Right lobe of liver (tissue), 6 donors: ENCODE measurements around the gene FAM241B. TPM values are rescaled to one million over a fixed set of nuclear protein-coding genes. Genes with fewer than 3 reads are reported as not detected.

Source experiments
- ATAC-seq, 4 donors: fragments of 200-7000 bp; cut with Tn5 transposase; one replicate each; pipeline ENCODE4 v1.9.1; 2020; ENCODE audit warnings: mild to moderate bottlenecking in 4 of 4, moderate library complexity in 4 of 4
- DNase-seq, 3 donors: peaks; one replicate each; pipeline ENCODE4 v3.0.0-alpha.2; 2020
- H3K27ac ChIP-seq, 3 donors: fragments of 200-600 bp; one replicate each; pipeline ENCODE4 v1.8.0; 2022
- H3K27me3 ChIP-seq, 2 donors: fragments of 200-600 bp; one replicate each; pipeline ENCODE4 v1.8.0; 2022
- H3K36me3 ChIP-seq, 4 donors: fragments of 200-600 bp; sonication (generic) in 1 of 4; one replicate each; pipeline versions ENCODE4 v1.5.1 to v1.8.0; 2017 to 2022; ENCODE audit warnings: control low read depth in 1 of 4
- H3K4me1 ChIP-seq, 4 donors: fragments of 200-600 bp; sonication (generic) in 1 of 4; one replicate each; pipeline versions ENCODE4 v1.5.1 to v1.8.0; 2017 to 2022; ENCODE audit warnings: control low read depth in 1 of 4
- H3K4me3 ChIP-seq, 3 donors: fragments of 200-600 bp; one replicate each; pipeline ENCODE4 v1.8.0; 2022
- H3K9me3 ChIP-seq, 4 donors: fragments of 200-600 bp; sonication (generic) in 1 of 4; one replicate each; pipeline versions ENCODE4 v1.5.1 to v1.8.0; 2017 to 2022; ENCODE audit warnings: control low read depth in 1 of 4
- CTCF ChIP-seq, 4 donors: fragments of 200-600 bp in 3 of 4; fragments of 450-650 bp in 1 of 4; IDR thresholded peaks; one replicate each; pipeline versions ENCODE4 v1.5.1 to v1.8.0; 2016 to 2022; ENCODE audit warnings: antibody characterized with exemption in 4 of 4, mild to moderate bottlenecking in 2 of 4
- POLR2A ChIP-seq: fragments of 450-650 bp; IDR thresholded peaks from one replicate; pipeline ENCODE4 v1.6.1; 2017; ENCODE audit warnings: antibody characterized with exemption, mild to moderate bottlenecking
- WGBS: methylation state at CpG from one replicate; pipeline ENCODE4 v1.1.6; 2018; ENCODE audit warnings: low coverage, low lambda C conversion rate; ENCODE audit not compliant: insufficient coverage; ENCODE audit errors: missing lambda C conversion rate; 5-methylcytosine and 5-hydroxymethylcytosine counted together
- intact Hi-C, 2 donors: fragments of 100-400 bp; cut with DNase I; formaldehyde crosslinking; loops; one replicate each; pipeline versions ENCODE4 v1.11.2 to v1.14.1; 2022
- total RNA-seq, 6 experiments: library from RNA; depleted of rRNA in 2 of 6; stranded (reverse); fragments of >200 nt in 2 of 6; fragmentation: NEBNext Ultra II Directional in 3 of 6; extraction: Animal tissue kit (Norgen Biotek cat#: 25700) in 3 of 6; gene quantifications; one replicate each; pipeline versions ENCODE4 v1.1.0 to v1.2.4, GENCODE V29; 2016 to 2023
- donor health status: DM: no; HTN: yes; CAD: no.
- donor health status: DM: no; HTN: no; CAD: no.
- donor health status: DM: no; HTN: no; CAD: no.
- donor health status: DM: no; HTN: yes; CAD: no.
- donor health status: DM: no; HTN: yes; CAD: no.

FAM241B gene
- total RNA-seq, 6 experiments from 2014 or later: 0.74 to 3.9 (median 1.5) TPM

GRCh38 chr10:69663369-69663947, 33.4 kb downstream of the FAM241B start:
- Histone ChIP-seq H3K4me1 (peaks cover 0 to 8% (median 0%) of the 10 kb centered on the region in 4 donors), H3K36me3 (no peaks in the 10 kb centered on the region), H3K4me3 (no peak overlapping the region), H3K9me3 (no peaks in the 10 kb centered on the region), H3K27ac (no peak overlapping the region), H3K27me3 (no peaks in the 10 kb centered on the region)
- TF ChIP-seq CTCF (IDR thresholded peaks at IDR 0.05) (no peak), POLR2A (no peak)
- intact Hi-C loops: no loop called here
- ATAC-seq (peak in 1 of 4 donors; percentile 9), DNase-seq (no peak)
- WGBS: 66% methylated on average over 6 of the region's 9 CpGs

GRCh38 chr10:69665474-69666320, 35.6 kb downstream of the FAM241B start:
- intact Hi-C loops: no loop called here
- ATAC-seq (peak in 3 of 4 donors; percentile 37 to 66 (median 57)), DNase-seq (no peak)
- no peak overlapping the region for H3K4me3 ChIP-seq
- H3K27me3 ChIP-seq: no peaks in the 10 kb centered on the region
- TF ChIP-seq CTCF (IDR thresholded peaks at IDR 0.05) (no peak), POLR2A (no peak)
- H3K4me1 ChIP-seq: peaks cover 0 to 8% (median 0%) of the 10 kb centered on the region in 4 donors
- H3K27ac ChIP-seq: no peak overlapping the region
- no peaks in the 10 kb centered on the region for H3K9me3 ChIP-seq
- H3K36me3 ChIP-seq: no peaks in the 10 kb centered on the region
- WGBS: 18% methylated on average over 2 of the region's 17 CpGs

GRCh38 chr10:69666756-69667155, 36.7 kb downstream of the FAM241B start:
- WGBS: 82% methylated on average over 3 of the region's 4 CpGs
- peaks cover 0 to 8% (median 0%) of the 10 kb centered on the region in 4 donors for H3K4me1 ChIP-seq
- no peak overlapping the region for H3K4me3 ChIP-seq
- no peaks in the 10 kb centered on the region for H3K9me3 ChIP-seq
- ATAC-seq: no peak
- TF ChIP-seq CTCF (IDR thresholded peaks at IDR 0.05): no peak
- H3K36me3 ChIP-seq: no peaks in the 10 kb centered on the region
- H3K27me3 ChIP-seq: no peaks in the 10 kb centered on the region
- no peak for DNase-seq
- no peak overlapping the region for H3K27ac ChIP-seq
- intact Hi-C loops: no loop called here

- Histone ChIP-seq H3K4me1 (peaks cover 0 to 8% (median 0%) of the 10 kb centered on the region in 4 donors), H3K27me3 (no peaks in the 10 kb centered on the region), H3K4me3 (no peak overlapping the region), H3K9me3 (no peaks in the 10 kb centered on the region), H3K36me3 (no peaks in the 10 kb centered on the region), H3K27ac (no peak overlapping the region)
- TF ChIP-seq POLR2A: no peak
- no peak for TF ChIP-seq CTCF (IDR thresholded peaks at IDR 0.05)
- 78% methylated on average over 5 of the region's 5 CpGs for WGBS
- intact Hi-C loops: no loop called here
- no peak for DNase-seq
- no peak for ATAC-seq
Observed at GRCh38 chr10:69668721-69669120, 38.7 kb downstream of the FAM241B start.
